Prostate gland (tissue), 2 donors: ENCODE results near the gene ADAP1. TPM values are rescaled to one million over a fixed set of nuclear protein-coding genes. Genes with fewer than 3 reads are reported as not detected.

ENCODE experiments used
- DNase-seq: peaks from one replicate; pipeline ENCODE4 v3.0.0-alpha.2; 2019; ENCODE audit warnings: low spot score
- H3K27ac ChIP-seq, 2 donors: fragments of 200-600 bp; sonication (generic); 2 replicates each; pipeline ENCODE4 v1.5.1; 2017 to 2019
- H3K27me3 ChIP-seq: fragments of 200-600 bp; sonication (generic); replicated peaks from 2 replicates; pipeline ENCODE4 v1.5.1; 2019; ENCODE audit not compliant: insufficient read depth
- H3K36me3 ChIP-seq, 2 donors: fragments of 200-600 bp; sonication (generic); 1 replicate in 1 of 2; 2 replicates in 1 of 2; pipeline versions ENCODE4 v1.5.1 to v1.8.1; 2017 to 2019
- H3K4me1 ChIP-seq: fragments of 200-600 bp; sonication (generic); replicated peaks from 2 replicates; pipeline ENCODE4 v1.5.1; 2019
- H3K4me3 ChIP-seq, 2 donors: fragments of 200-600 bp; sonication (generic); 2 replicates each; pipeline ENCODE4 v1.5.1; 2017 to 2019
- H3K9me3 ChIP-seq: fragments of 200-600 bp; sonication (generic); 2 replicates; pipeline ENCODE4 v1.5.1; 2017
- POLR2A ChIP-seq: fragments of 450-650 bp; IDR thresholded peaks from one replicate; pipeline ENCODE4 v1.6.1; 2016; ENCODE audit warnings: antibody characterized with exemption, mild to moderate bottlenecking
- POLR2AphosphoS5 ChIP-seq: sonication (generic); formaldehyde crosslinking; IDR thresholded peaks from one replicate; pipeline ENCODE4 v1.6.1; 2017; ENCODE audit warnings: antibody characterized with exemption
- WGBS: methylation state at CpG from one replicate; pipeline ENCODE4 v1.1.5; 2018; 5-methylcytosine and 5-hydroxymethylcytosine counted together
- intact Hi-C: fragments of 100-400 bp; cut with DNase I; formaldehyde crosslinking; loops from one replicate; pipeline ENCODE4 v1.14.2; 2022
- total RNA-seq, 2 donors: library from RNA; depleted of rRNA; stranded (reverse); fragments of >200 nt; gene quantifications; one replicate each; pipeline ENCODE4 v1.1.0, GENCODE V29; 2016
- TF ChIP-seq, protein P1 (sequence below), 4 experiments: fragments of 200-600 bp in 2 of 4; fragments of 450-650 bp in 2 of 4; sonication (generic) in 2 of 4; IDR thresholded peaks; 1 replicate in 3 of 4; 2 replicates in 1 of 4; pipeline ENCODE4 v1.5.1; 2016 to 2019; ENCODE audit warnings: antibody characterized with exemption in 4 of 4, mild to moderate bottlenecking in 2 of 4, moderate library complexity in 2 of 4

The ADAP1 gene
- total RNA-seq, 2 donors from 2014 or later, result 5.9 to 8.3 TPM

GRCh38 chr7:881441-882234 is 72.8 kb downstream of the ADAP1 start:
- no peak for DNase-seq
- Histone ChIP-seq H3K27ac (no peak overlapping the region), H3K4me3 (no peak overlapping the region), H3K36me3 (no peaks in the 10 kb centered on the region), H3K4me1 (peaks cover 11% of the 10 kb centered on the region), H3K27me3 (no peaks in the 10 kb centered on the region), H3K9me3 (no peaks in the 10 kb centered on the region)
- intact Hi-C loops, result no loop called here
- TF ChIP-seq, protein P1, sequence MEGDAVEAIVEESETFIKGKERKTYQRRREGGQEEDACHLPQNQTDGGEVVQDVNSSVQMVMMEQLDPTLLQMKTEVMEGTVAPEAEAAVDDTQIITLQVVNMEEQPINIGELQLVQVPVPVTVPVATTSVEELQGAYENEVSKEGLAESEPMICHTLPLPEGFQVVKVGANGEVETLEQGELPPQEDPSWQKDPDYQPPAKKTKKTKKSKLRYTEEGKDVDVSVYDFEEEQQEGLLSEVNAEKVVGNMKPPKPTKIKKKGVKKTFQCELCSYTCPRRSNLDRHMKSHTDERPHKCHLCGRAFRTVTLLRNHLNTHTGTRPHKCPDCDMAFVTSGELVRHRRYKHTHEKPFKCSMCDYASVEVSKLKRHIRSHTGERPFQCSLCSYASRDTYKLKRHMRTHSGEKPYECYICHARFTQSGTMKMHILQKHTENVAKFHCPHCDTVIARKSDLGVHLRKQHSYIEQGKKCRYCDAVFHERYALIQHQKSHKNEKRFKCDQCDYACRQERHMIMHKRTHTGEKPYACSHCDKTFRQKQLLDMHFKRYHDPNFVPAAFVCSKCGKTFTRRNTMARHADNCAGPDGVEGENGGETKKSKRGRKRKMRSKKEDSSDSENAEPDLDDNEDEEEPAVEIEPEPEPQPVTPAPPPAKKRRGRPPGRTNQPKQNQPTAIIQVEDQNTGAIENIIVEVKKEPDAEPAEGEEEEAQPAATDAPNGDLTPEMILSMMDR (IDR thresholded peaks at IDR 0.05), result no peak
- TF ChIP-seq POLR2AphosphoS5, result peak; percentile 30
- WGBS, result 88% methylated on average over 20 of the region's 20 CpGs

GRCh38 chr7:880450-880849 is 74.0 kb downstream of the ADAP1 start:
- peaks cover 11% of the 10 kb centered on the region for H3K4me1 ChIP-seq
- no peaks in the 10 kb centered on the region for H3K36me3 ChIP-seq
- H3K9me3 ChIP-seq, result no peaks in the 10 kb centered on the region
- DNase-seq, result no peak
- no peak overlapping the region for H3K27ac ChIP-seq
- no peak overlapping the region for H3K4me3 ChIP-seq
- H3K27me3 ChIP-seq, result no peaks in the 10 kb centered on the region
- intact Hi-C loops, result no loop called here
- 83% methylated on average over 14 of the region's 15 CpGs for WGBS
- no peak for TF ChIP-seq POLR2AphosphoS5
- TF ChIP-seq, protein P1 (IDR thresholded peaks at IDR 0.05), result no peak
- TF ChIP-seq POLR2A, result no peak

DNA sequence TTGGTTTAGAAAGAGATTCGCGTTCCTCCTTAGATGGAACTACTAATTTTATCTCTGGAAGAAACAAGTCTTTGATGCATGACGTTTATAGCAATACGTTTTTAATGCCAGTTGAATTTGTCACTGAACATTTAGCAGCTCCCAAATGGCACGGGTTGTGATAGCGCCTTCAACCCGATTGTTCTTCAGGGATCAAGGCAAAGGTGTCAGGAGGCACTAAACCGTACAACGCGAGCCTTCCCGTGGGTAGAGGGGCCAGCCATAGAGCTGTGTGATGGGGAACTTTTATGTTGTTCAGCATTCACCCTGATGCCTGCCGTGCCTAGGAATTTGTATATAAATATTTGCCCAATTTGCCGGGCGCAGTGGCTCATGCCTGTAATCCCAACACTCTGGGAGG is 74.8 kb downstream of the ADAP1 start:
- TF ChIP-seq POLR2AphosphoS5, result no peak
- TF ChIP-seq, protein P1 (IDR thresholded peaks at IDR 0.05), result no peak
- no peak for TF ChIP-seq POLR2A
- no peaks in the 10 kb centered on the region for H3K36me3 ChIP-seq
- no peaks in the 10 kb centered on the region for H3K27me3 ChIP-seq
- WGBS, result 54% methylated on average over 14 of the region's 14 CpGs
- intact Hi-C loops, result loop anchor here (10.0 kb wide), 1 partner anchor 555 kb away; no protein-coding TSS in a partner anchor
- H3K4me3 ChIP-seq, result no peak overlapping the region
- H3K27ac ChIP-seq, result no peak overlapping the region
- DNase-seq, result no peak
- peaks cover 4% of the 10 kb centered on the region for H3K4me1 ChIP-seq
- no peaks in the 10 kb centered on the region for H3K9me3 ChIP-seq

DNA sequence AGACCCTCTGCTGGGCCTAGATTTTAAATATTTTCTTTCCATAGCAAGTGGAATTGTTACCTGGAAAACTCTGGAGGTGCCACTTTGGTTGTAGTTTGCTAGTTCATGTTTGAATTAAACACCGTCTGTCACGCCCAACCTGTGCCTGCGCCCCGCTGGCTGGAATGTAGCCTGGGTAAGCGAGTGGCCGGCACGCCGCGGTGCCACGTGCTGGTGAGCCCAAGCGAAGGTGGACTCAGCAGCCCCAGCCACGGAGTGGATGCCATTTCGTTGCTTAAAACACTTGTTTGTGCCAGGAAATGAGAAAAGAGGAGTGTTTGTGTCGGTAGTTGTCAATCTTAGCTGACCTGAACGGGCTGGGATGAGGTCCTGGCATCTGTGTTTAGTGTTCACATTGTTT is 75.4 kb downstream of the ADAP1 start:
- DNase-seq, result no peak
- no peaks in the 10 kb centered on the region for H3K9me3 ChIP-seq
- no peak for TF ChIP-seq POLR2AphosphoS5
- H3K27me3 ChIP-seq, result no peaks in the 10 kb centered on the region
- H3K4me1 ChIP-seq, result peaks cover 3% of the 10 kb centered on the region
- intact Hi-C loops, result loop anchor here (10.0 kb wide), 1 partner anchor 554 kb away; no protein-coding TSS in a partner anchor
- H3K4me3 ChIP-seq, result no peak overlapping the region
- no peaks in the 10 kb centered on the region for H3K36me3 ChIP-seq
- H3K27ac ChIP-seq, result no peak overlapping the region
- 72% methylated on average over 15 of the region's 15 CpGs for WGBS

- WGBS, result 7% methylated on average over 31 of the region's 47 CpGs
- peak overlapping the region; percentile 81 to 90 for H3K4me3 ChIP-seq
- H3K9me3 ChIP-seq, result no peaks in the 10 kb centered on the region
- intact Hi-C loops, result loop anchor here (10.0 kb wide), 1 partner anchor 553 kb away; no protein-coding TSS in a partner anchor
- H3K27ac ChIP-seq, result peak overlapping the region; percentile 82 to 84
- no peak for TF ChIP-seq POLR2AphosphoS5
- TF ChIP-seq, protein P1 (IDR thresholded peaks at IDR 0.05), result no peak
- no peaks in the 10 kb centered on the region for H3K27me3 ChIP-seq
- no peaks in the 10 kb centered on the region for H3K4me1 ChIP-seq
- no peaks in the 10 kb centered on the region for H3K36me3 ChIP-seq
- DNase-seq, result no peak
Observed at GRCh38 chr7:877312-878232, 76.9 kb downstream of the ADAP1 start.
